ENCODE results near the gene ABCA9. TPM values are rescaled to one million over a fixed set of nuclear protein-coding genes. Genes with fewer than 3 reads are reported as not detected.
"Not testable (repeated sequence)": the region's sequence is repeated elsewhere in the genome, so short reads cannot be mapped to it uniquely, and the experiment has no call there.

ABCA9 gene
- total RNA-seq, 1 donor: 23.2 TPM

DNA sequence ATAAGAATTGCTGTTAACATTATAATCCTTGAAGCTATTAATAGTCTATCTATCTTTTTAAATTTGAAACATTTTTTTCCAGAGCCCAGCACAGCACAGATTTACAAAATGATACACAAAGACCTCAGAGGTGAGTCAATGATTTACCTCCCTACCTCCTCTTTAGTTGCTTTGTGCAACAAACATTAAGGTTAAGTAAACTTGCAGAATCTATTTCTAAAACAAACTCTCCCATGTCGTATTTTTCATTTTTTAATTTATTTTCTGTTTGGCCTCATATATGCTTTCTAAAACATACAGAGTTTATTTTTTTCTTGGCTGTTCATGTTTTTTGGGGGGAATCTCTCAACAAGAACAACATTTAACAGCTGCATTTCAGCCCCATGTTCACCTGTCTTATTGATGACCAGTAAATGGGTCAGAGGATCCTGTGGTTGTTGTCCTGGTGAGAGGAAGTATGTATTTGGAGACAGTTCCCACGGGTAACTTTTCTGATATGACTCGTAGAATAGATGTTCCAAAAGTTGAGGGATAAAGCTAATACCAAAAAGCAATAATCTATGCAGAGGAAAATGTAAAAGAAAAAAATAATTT lies 42.6 kb downstream of the ABCA9 start:
- Histone ChIP-seq H4K20me1 (ENCODE audit: insufficient read depth, low read length) (no peaks in the 10 kb centered on the region), H3K79me2 (ENCODE audit: insufficient read depth, low read length) (no peaks in the 10 kb centered on the region), H3K36me3 (ENCODE audit: insufficient read depth, low read length) (no peaks in the 10 kb centered on the region), H3K4me1 (ENCODE audit: insufficient read depth, low read length) (peaks cover 4% of the 10 kb centered on the region), H3K27me3 (ENCODE audit: insufficient read depth, low read length) (no peaks in the 10 kb centered on the region), H3K4me3 (ENCODE audit: insufficient read depth, low read length) (no peak overlapping the region), H2AFZ (ENCODE audit: low read length) (no peak overlapping the region), H3K9me3 (ENCODE audit: low read depth, low read length) (no peaks in the 10 kb centered on the region), H3K27ac (ENCODE audit: low read depth, low read length) (no peak overlapping the region), H3K4me2 (ENCODE audit: insufficient read depth, low read length) (no peak overlapping the region)
- TF ChIP-seq, protein P1, sequence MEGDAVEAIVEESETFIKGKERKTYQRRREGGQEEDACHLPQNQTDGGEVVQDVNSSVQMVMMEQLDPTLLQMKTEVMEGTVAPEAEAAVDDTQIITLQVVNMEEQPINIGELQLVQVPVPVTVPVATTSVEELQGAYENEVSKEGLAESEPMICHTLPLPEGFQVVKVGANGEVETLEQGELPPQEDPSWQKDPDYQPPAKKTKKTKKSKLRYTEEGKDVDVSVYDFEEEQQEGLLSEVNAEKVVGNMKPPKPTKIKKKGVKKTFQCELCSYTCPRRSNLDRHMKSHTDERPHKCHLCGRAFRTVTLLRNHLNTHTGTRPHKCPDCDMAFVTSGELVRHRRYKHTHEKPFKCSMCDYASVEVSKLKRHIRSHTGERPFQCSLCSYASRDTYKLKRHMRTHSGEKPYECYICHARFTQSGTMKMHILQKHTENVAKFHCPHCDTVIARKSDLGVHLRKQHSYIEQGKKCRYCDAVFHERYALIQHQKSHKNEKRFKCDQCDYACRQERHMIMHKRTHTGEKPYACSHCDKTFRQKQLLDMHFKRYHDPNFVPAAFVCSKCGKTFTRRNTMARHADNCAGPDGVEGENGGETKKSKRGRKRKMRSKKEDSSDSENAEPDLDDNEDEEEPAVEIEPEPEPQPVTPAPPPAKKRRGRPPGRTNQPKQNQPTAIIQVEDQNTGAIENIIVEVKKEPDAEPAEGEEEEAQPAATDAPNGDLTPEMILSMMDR (IDR thresholded peaks at IDR 0.05; ENCODE audit: extremely low read depth, low read depth, low read length): no peak
- DNase-seq (ENCODE audit: insufficient read length, low spot score, missing footprints): no peak

DNA sequence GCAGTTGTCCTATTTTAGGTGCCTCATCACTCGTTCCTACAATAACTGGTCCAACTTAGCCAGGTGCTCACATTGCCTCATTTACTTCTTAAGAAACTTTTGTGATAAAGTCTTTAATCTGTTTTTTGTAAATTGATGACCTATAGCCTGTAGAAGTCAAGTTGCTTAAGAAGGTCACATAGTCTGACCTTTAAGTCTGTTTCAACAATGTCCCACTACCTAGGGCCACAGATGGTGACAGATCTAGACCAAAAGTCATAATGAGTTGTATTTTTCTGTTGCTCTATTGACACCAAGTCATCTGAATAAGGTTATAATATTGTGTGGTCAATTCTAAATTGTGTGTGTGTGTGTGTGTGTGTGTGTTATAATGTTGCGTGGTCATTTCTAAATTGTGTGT lies 45.1 kb downstream of the ABCA9 start:
- Histone ChIP-seq H3K79me2 (ENCODE audit: insufficient read depth, low read length) (no peaks in the 10 kb centered on the region), H3K4me1 (ENCODE audit: insufficient read depth, low read length) (peaks cover 4% of the 10 kb centered on the region), H2AFZ (ENCODE audit: low read length) (no peak overlapping the region), H3K4me2 (ENCODE audit: insufficient read depth, low read length) (no peak overlapping the region), H3K9me3 (ENCODE audit: low read depth, low read length) (no peaks in the 10 kb centered on the region), H3K36me3 (ENCODE audit: insufficient read depth, low read length) (no peaks in the 10 kb centered on the region), H3K4me3 (ENCODE audit: insufficient read depth, low read length) (no peak overlapping the region), H3K27me3 (ENCODE audit: insufficient read depth, low read length) (no peaks in the 10 kb centered on the region), H3K27ac (ENCODE audit: low read depth, low read length) (no peak overlapping the region), H4K20me1 (ENCODE audit: insufficient read depth, low read length) (no peaks in the 10 kb centered on the region)
- TF ChIP-seq, protein P1 (IDR thresholded peaks at IDR 0.05; ENCODE audit: extremely low read depth, low read depth, low read length): no peak
- DNase-seq (ENCODE audit: insufficient read length, low spot score, missing footprints): no peak

DNA sequence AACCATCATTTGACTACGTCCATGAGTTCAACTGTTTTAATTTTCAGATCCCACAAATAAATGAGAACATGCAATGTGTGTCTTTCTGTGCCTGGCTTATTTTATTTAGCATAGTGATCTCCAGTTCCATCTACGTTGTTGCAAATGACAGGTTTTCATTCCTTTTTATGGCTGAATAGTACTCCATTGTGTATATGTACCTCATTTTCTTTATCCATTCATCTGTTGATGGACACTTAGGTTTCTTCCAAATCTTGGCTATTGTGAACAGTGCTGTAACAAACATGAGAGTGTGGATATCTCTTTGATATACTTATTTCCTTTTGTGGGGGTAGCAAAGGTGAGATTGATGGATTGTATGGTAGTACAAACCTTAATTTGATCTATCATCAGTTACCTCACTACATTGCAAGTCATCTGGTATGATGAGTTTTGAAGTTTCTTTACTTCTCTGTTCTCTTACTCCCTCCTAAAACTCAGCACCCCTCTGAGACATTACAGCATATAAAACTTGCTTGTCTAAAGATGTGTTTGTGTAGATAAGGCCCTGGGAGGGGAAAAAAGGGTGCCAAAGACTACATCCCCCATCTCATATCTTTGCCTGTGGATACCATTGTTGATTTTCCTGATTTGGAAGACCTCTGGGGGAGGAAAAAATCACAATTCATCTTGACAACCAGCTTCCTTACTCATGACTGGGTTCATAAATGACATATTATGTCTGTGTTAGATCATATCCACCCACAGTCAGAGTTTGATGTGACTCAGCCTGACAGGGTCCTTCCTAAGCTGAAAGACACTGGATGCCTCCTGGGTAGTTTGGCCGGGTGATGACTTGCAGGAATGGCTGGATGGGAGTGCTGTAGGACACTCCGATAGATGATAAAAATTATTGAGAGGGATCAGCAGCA lies 47.6 kb downstream of the ABCA9 start:
- Histone ChIP-seq H4K20me1 (ENCODE audit: insufficient read depth, low read length) (no peaks in the 10 kb centered on the region), H3K4me3 (ENCODE audit: insufficient read depth, low read length) (no peak overlapping the region), H3K4me2 (ENCODE audit: insufficient read depth, low read length) (no peak overlapping the region), H2AFZ (ENCODE audit: low read length) (peak overlapping the region; percentile 30), H3K4me1 (ENCODE audit: insufficient read depth, low read length) (peaks cover 4% of the 10 kb centered on the region), H3K27ac (ENCODE audit: low read depth, low read length) (peak overlapping the region; percentile 73), H3K9me3 (ENCODE audit: low read depth, low read length) (no peaks in the 10 kb centered on the region), H3K27me3 (ENCODE audit: insufficient read depth, low read length) (no peaks in the 10 kb centered on the region), H3K79me2 (ENCODE audit: insufficient read depth, low read length) (no peaks in the 10 kb centered on the region), H3K36me3 (ENCODE audit: insufficient read depth, low read length) (no peaks in the 10 kb centered on the region)
- peak; percentile 79 for DNase-seq (ENCODE audit: insufficient read length, low spot score, missing footprints)
- TF ChIP-seq, protein P1 (IDR thresholded peaks at IDR 0.05; ENCODE audit: extremely low read depth, low read depth, low read length): no peak

DNA sequence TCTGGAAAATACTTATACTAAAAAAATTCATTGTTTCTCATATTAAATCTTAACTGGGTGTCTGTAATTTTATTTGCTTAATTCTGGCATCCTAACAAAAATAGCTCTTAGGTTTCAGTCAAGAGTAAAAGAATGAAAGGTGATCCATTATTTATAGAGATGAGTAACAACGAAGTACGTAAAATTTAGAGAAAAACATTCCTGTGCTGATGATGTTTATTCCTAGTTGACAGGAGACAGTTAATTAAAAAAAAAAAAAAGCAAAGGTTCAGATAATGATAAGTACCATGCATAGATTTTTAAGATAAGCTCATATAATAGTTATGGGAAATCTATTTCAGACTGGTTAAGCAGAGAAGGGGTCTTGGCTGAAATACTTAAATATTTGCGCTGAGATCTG lies 50.8 kb downstream of the ABCA9 start:
- no peak for DNase-seq (ENCODE audit: insufficient read length, low spot score, missing footprints)

DNA sequence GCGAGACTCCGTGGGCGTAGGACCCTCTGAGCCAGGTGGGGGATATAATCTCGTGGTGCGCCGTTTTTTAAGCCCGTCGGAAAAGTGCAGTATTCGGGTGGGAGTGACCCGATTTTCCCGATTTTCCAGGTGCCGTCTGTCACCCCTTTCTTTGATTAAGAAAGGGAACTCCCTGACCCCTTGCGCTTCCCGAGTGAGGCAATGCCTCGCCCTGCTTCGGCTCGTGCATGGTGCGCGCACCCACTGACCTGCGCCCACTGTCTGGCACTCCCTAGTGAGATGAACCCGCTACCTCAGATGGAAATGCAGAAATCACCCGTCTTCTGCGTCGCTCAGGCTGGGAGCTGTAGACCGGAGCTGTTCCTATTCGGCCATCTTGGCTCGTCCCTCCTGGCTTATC lies 56.0 kb downstream of the ABCA9 start:
- not testable (repeated sequence) for H3K4me3 ChIP-seq (ENCODE audit: insufficient read depth, low read length); H4K20me1 ChIP-seq (ENCODE audit: insufficient read depth, low read length); DNase-seq (ENCODE audit: insufficient read length, low spot score, missing footprints); H3K36me3 ChIP-seq (ENCODE audit: insufficient read depth, low read length); H3K27ac ChIP-seq (ENCODE audit: low read depth, low read length); H3K9me3 ChIP-seq (ENCODE audit: low read depth, low read length); H2AFZ ChIP-seq (ENCODE audit: low read length); H3K27me3 ChIP-seq (ENCODE audit: insufficient read depth, low read length); H3K4me1 ChIP-seq (ENCODE audit: insufficient read depth, low read length); H3K79me2 ChIP-seq (ENCODE audit: insufficient read depth, low read length); H3K4me2 ChIP-seq (ENCODE audit: insufficient read depth, low read length)

More for the DNA sequence above, 50.8 kb downstream of the ABCA9 start:
- TF ChIP-seq, protein P1 (IDR thresholded peaks at IDR 0.05; ENCODE audit: extremely low read depth, low read depth, low read length): no peak
- Histone ChIP-seq H3K27ac (ENCODE audit: low read depth, low read length) (no peak overlapping the region), H3K79me2 (ENCODE audit: insufficient read depth, low read length) (no peaks in the 10 kb centered on the region), H4K20me1 (ENCODE audit: insufficient read depth, low read length) (no peaks in the 10 kb centered on the region), H3K36me3 (ENCODE audit: insufficient read depth, low read length) (no peaks in the 10 kb centered on the region), H3K4me2 (ENCODE audit: insufficient read depth, low read length) (no peak overlapping the region), H3K27me3 (ENCODE audit: insufficient read depth, low read length) (no peaks in the 10 kb centered on the region), H3K4me3 (ENCODE audit: insufficient read depth, low read length) (no peak overlapping the region), H2AFZ (ENCODE audit: low read length) (no peak overlapping the region), H3K4me1 (ENCODE audit: insufficient read depth, low read length) (peaks cover 4% of the 10 kb centered on the region), H3K9me3 (ENCODE audit: low read depth, low read length) (no peaks in the 10 kb centered on the region)

DNA sequence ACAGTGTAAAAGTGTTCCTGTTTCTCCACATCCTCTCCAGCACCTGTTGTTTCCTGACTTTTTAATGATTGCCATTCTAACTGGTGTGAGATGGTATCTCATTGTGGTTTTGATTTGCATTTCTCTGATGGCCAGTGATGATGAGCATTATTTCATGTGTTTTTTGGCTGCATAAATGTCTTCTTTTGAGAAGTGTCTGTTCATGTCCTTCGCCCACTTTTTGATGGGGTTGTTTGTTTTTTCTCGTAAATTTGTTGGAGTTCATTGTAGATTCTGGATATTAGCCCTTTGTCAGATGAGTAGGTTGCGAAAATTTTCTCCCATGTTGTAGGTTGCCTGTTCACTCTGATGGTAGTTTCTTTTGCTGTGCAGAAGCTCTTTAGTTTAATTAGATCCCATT lies 61.0 kb downstream of the ABCA9 start:
- not testable (repeated sequence) for H3K4me1 ChIP-seq (ENCODE audit: insufficient read depth, low read length); DNase-seq (ENCODE audit: insufficient read length, low spot score, missing footprints); H3K4me2 ChIP-seq (ENCODE audit: insufficient read depth, low read length); H3K79me2 ChIP-seq (ENCODE audit: insufficient read depth, low read length); H3K27me3 ChIP-seq (ENCODE audit: insufficient read depth, low read length); H3K4me3 ChIP-seq (ENCODE audit: insufficient read depth, low read length); H4K20me1 ChIP-seq (ENCODE audit: insufficient read depth, low read length); H3K36me3 ChIP-seq (ENCODE audit: insufficient read depth, low read length); H2AFZ ChIP-seq (ENCODE audit: low read length); H3K9me3 ChIP-seq (ENCODE audit: low read depth, low read length); H3K27ac ChIP-seq (ENCODE audit: low read depth, low read length)

Measured in osteoblast (primary cell).